Measurements from ENCODE around the gene NCOA3. TPM values are rescaled to one million over a fixed set of nuclear protein-coding genes. Genes with fewer than 3 reads are reported as not detected.

The NCOA3 gene
- total RNA-seq, 1 experiment from 2014 or later = 96.7 TPM

DNA sequence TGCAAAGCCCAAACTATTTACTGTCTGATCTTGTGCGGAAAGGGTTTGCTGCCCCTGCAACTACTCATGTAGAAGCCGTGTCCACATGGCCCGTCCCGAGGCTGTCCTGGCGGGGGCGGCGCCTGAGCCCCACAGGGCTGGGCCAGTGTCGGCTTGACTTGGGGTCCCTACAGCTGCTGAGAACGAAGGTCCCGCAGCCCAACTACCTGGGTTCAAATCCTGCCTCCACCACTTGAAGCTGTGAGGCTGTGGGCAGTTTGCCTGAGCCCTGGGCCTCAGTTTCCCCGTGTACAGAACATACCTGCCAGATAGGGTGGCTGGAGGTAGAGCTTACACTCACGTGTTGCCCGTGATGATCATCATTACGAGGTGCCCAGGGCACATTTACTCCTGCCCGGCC is 172.5 kb downstream of the NCOA3 start:
- no peak for TF ChIP-seq CTCF (IDR thresholded peaks at IDR 0.05; ENCODE audit: insufficient read depth in 1 of 2, low read depth in 1 of 2, low read length in 1 of 2, severe bottlenecking in 1 of 2, unreplicated experiment in 1 of 2)
- no peak overlapping the region for H3K4me3 ChIP-seq (ENCODE audit: low read depth, low read length)
- Mint-ChIP-seq H3K27me3 (ENCODE audit: insufficient read depth, unreplicated experiment) (no peaks in the 10 kb centered on the region), H3K27ac (ENCODE audit: unreplicated experiment) (no peak overlapping the region), H3K4me1 (ENCODE audit: low read depth, unreplicated experiment) (peaks cover 2% of the 10 kb centered on the region), H3K36me3 (ENCODE audit: insufficient read depth, unreplicated experiment) (peaks cover 30% of the 10 kb centered on the region), H3K4me3 (ENCODE audit: unreplicated experiment) (no peak overlapping the region), H3K9me3 (ENCODE audit: unreplicated experiment) (no peaks in the 10 kb centered on the region)
- no peaks in the 10 kb centered on the region for H3K9me3 ChIP-seq
- no TSS peak for BruUV-seq (replicated peaks)
- peaks cover 7% of the 10 kb centered on the region for H3K4me1 ChIP-seq
- DNase-seq = peak in 1 of 2 experiments; percentile 36
- no peaks in the 10 kb centered on the region for H3K27me3 ChIP-seq (replicated peaks; ENCODE audit: control insufficient read depth, insufficient read depth, low read length)
- ChIA-PET CTCF (interaction anchor here (0.9 kb wide), 1 partner anchor 31 kb away, joined by 3 read pairs; no protein-coding TSS in a partner anchor), POLR2A (no interaction called here)
- H3K36me3 ChIP-seq (ENCODE audit: control insufficient read depth, insufficient read depth, low read length) = no peaks in the 10 kb centered on the region
- intact Hi-C loops (cut with micrococcal nuclease; ENCODE audit: unreplicated experiment) = no loop called here

GRCh38 chr20:47674686-47675085 is 173.0 kb downstream of the NCOA3 start:
- Mint-ChIP-seq H3K36me3 (ENCODE audit: insufficient read depth, unreplicated experiment) (peaks cover 24% of the 10 kb centered on the region), H3K4me3 (ENCODE audit: unreplicated experiment) (no peak overlapping the region), H3K27me3 (ENCODE audit: insufficient read depth, unreplicated experiment) (no peaks in the 10 kb centered on the region), H3K9me3 (ENCODE audit: unreplicated experiment) (no peaks in the 10 kb centered on the region), H3K4me1 (ENCODE audit: low read depth, unreplicated experiment) (no peaks in the 10 kb centered on the region), H3K27ac (ENCODE audit: unreplicated experiment) (no peak overlapping the region)
- H3K4me1 ChIP-seq = peaks cover 7% of the 10 kb centered on the region; the same call in 1 of the 2 replicates
- H3K4me3 ChIP-seq (ENCODE audit: low read depth, low read length) = no peak overlapping the region
- intact Hi-C loops (cut with micrococcal nuclease; ENCODE audit: unreplicated experiment) = no loop called here
- H3K9me3 ChIP-seq = no peaks in the 10 kb centered on the region
- H3K27me3 ChIP-seq (replicated peaks; ENCODE audit: control insufficient read depth, insufficient read depth, low read length) = no peaks in the 10 kb centered on the region
- ChIA-PET CTCF (interaction anchor here (0.6 to 4.3 kb wide), 5 partner anchors 11 to 946 kb away, joined by 3 to 33 read pairs (median 5); no protein-coding TSS in a partner anchor), POLR2A (no interaction called here)
- no peak for TF ChIP-seq CTCF (IDR thresholded peaks at IDR 0.05; ENCODE audit: insufficient read depth in 1 of 2, low read depth in 1 of 2, low read length in 1 of 2, severe bottlenecking in 1 of 2, unreplicated experiment in 1 of 2)
- no peaks in the 10 kb centered on the region for H3K36me3 ChIP-seq (ENCODE audit: control insufficient read depth, insufficient read depth, low read length)
- peak in 1 of 2 experiments; percentile 32 for DNase-seq
- no TSS peak for BruUV-seq (replicated peaks)

DNA sequence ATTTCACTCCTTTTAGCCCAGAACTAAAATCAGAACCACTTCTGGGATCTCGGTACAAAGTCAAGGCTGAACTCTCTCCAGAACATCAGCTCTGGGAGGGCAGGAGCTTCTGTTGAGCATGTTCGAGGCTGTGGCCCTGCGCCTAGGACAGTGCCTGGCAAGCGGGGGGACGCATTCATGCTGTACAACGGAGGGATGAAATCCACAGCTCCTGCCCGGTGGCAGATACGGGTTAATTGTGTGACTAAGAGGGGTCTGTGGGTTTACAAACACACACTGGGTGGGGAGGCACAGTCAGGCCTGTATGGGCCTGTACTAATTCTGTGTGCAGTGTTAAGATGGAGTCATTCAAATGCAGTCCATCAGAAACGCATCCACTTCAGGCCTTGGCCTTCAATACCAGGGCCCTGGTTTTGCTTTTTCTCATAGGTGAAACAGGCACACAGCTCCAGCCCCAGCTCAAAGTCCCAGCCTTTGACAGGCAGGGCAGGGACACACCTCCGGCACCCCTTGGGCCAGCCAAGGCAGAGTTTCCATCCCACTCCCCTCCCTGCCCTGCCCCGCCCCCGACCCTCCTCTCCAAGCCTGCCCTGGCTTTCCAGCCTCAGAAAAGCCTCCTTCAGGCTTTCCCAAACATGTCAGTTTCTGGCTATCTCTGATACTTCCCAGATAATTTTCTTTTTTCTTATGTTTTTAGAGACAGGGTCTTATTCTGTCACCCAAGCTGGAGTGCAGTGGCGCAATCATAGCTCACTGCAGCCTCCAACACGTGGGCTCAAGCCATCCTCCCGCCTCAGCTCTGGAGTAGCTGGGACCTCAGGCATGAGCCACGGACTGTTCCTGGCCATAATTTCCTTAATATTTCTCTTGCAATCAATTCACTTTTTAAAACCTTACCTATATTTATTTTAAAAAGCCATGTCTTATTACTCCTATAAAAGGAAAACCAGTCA is 173.8 kb downstream of the NCOA3 start:
- peak in 1 of 2 experiments; percentile 60 for DNase-seq
- Mint-ChIP-seq H3K36me3 (ENCODE audit: insufficient read depth, unreplicated experiment) (peaks cover 16% of the 10 kb centered on the region), H3K9me3 (ENCODE audit: unreplicated experiment) (no peaks in the 10 kb centered on the region), H3K4me1 (ENCODE audit: low read depth, unreplicated experiment) (no peaks in the 10 kb centered on the region), H3K27ac (ENCODE audit: unreplicated experiment) (no peak overlapping the region), H3K4me3 (ENCODE audit: unreplicated experiment) (no peak overlapping the region), H3K27me3 (ENCODE audit: insufficient read depth, unreplicated experiment) (no peaks in the 10 kb centered on the region)
- intact Hi-C loops (cut with micrococcal nuclease; ENCODE audit: unreplicated experiment) = no loop called here
- Histone ChIP-seq H3K4me1 (peaks cover 7% of the 10 kb centered on the region; the same call in 1 of the 2 replicates), H3K4me3 (ENCODE audit: low read depth, low read length) (no peak overlapping the region), H3K27me3 (replicated peaks; ENCODE audit: control insufficient read depth, insufficient read depth, low read length) (no peaks in the 10 kb centered on the region), H3K9me3 (no peaks in the 10 kb centered on the region), H3K36me3 (ENCODE audit: control insufficient read depth, insufficient read depth, low read length) (no peaks in the 10 kb centered on the region)
- CTCF ChIA-PET = interaction anchor here (0.6 to 4.3 kb wide), 7 partner anchors 11 to 945 kb away, joined by 3 to 33 read pairs (median 7); no protein-coding TSS in a partner anchor
- no TSS peak for BruUV-seq (replicated peaks)
- no peak for TF ChIP-seq CTCF (IDR thresholded peaks at IDR 0.05; ENCODE audit: insufficient read depth in 1 of 2, low read depth in 1 of 2, low read length in 1 of 2, severe bottlenecking in 1 of 2, unreplicated experiment in 1 of 2)
- POLR2A ChIA-PET = interaction anchor here (0.5 to 0.6 kb wide), 2 partner anchors 1153 to 1375 kb away, joined by 3 to 5 read pairs; no protein-coding TSS in a partner anchor
